HEK293 (cell line): Measurements from ENCODE around the gene DMC1.

Experiments used
- CTCF ChIA-PET: fragments of 350-600 bp; formaldehyde crosslinking; extraction: SDS; loops from one replicate; lab custom pipeline; 2021; ENCODE audit warnings: antibody characterized with exemption; lab: Yijun Ruan, JAX
- POLR2A ChIA-PET: fragments of 300-600 bp; formaldehyde crosslinking; extraction: SDS; loops from one replicate; lab custom pipeline; 2020; ENCODE audit warnings: antibody characterized with exemption, inconsistent platforms; lab: Yijun Ruan, JAX
- H3K27ac ChIP-seq: fragments of 200-500 bp; sonication (Bioruptor generic); 2 replicates; pipeline ENCODE4 v1.5.1; 2014; ENCODE audit warnings: low read depth, low read length, control low read depth, inconsistent platforms; ENCODE audit errors: extremely low read depth
- H3K36me3 ChIP-seq, 2 experiments: fragments of 200-500 bp in 1 of 2; sonication (Bioruptor generic) in 1 of 2; 1 replicate in 1 of 2; 2 replicates in 1 of 2; pipeline ENCODE4 v1.5.1; 2014 to 2017; ENCODE audit warnings: inconsistent platforms in 2 of 2, low read length in 2 of 2; ENCODE audit not compliant: control insufficient read depth in 2 of 2, insufficient read depth in 1 of 2
- H3K4me1 ChIP-seq: fragments of 200-500 bp; sonication (Bioruptor generic); 2 replicates; pipeline ENCODE4 v1.5.1; 2014; ENCODE audit warnings: mild to moderate bottlenecking, low read length, inconsistent platforms; ENCODE audit not compliant: control insufficient read depth, insufficient read depth
- H3K4me3 ChIP-seq: 2 replicates; pipeline ENCODE4 v1.5.1; 2011; ENCODE audit warnings: low read depth, mild to moderate bottlenecking, control low read depth, low read length, moderate library complexity
- H3K9me3 ChIP-seq: fragments of 200-500 bp; sonication (Bioruptor generic); 2 replicates; pipeline ENCODE4 v1.5.1; 2014; ENCODE audit warnings: low read depth, low read length, inconsistent platforms; ENCODE audit not compliant: control insufficient read depth, insufficient read depth
- HOXA7 ChIP-seq: sonication (generic); formaldehyde crosslinking; IDR thresholded peaks from 2 replicates; pipeline ENCODE4 v1.8.1; 2022; ENCODE audit warnings: missing genetic modification reagents, borderline replicate concordance
- HOXD13 ChIP-seq: sonication (generic); formaldehyde crosslinking; IDR thresholded peaks from 2 replicates; pipeline ENCODE4 v1.8.0; 2022; ENCODE audit warnings: missing genetic modification reagents, borderline replicate concordance
- KLF8 ChIP-seq: fragments of 450-650 bp; formaldehyde crosslinking; IDR thresholded peaks from 2 replicates; pipeline ENCODE4 v1.5.1; 2016; ENCODE audit warnings: missing biosample characterization, missing genetic modification characterization
- MEIS1 ChIP-seq: sonication (generic); formaldehyde crosslinking; IDR thresholded peaks from 2 replicates; pipeline ENCODE4 v1.8.1; 2022; ENCODE audit warnings: missing genetic modification reagents, mild to moderate bottlenecking, borderline replicate concordance
- PRDM10 ChIP-seq: fragments of 450-650 bp; formaldehyde crosslinking; IDR thresholded peaks from 2 replicates; pipeline ENCODE4 v1.5.1; 2016; ENCODE audit warnings: missing biosample characterization, missing genetic modification characterization
- PRDM6 ChIP-seq: fragments of 450-650 bp; formaldehyde crosslinking; IDR thresholded peaks from 2 replicates; pipeline ENCODE4 v1.5.1; 2017; ENCODE audit warnings: missing biosample characterization, missing genetic modification characterization
- SCRT1 ChIP-seq: fragments of 450-650 bp; formaldehyde crosslinking; IDR thresholded peaks from 2 replicates; pipeline ENCODE4 v1.5.1; 2016; ENCODE audit warnings: missing biosample characterization, missing genetic modification characterization, borderline replicate concordance
- SCRT2 ChIP-seq: fragments of 450-650 bp; formaldehyde crosslinking; IDR thresholded peaks from 2 replicates; pipeline ENCODE4 v1.5.1; 2016; ENCODE audit warnings: missing biosample characterization, missing genetic modification characterization
- TRIM28 ChIP-seq: IDR thresholded peaks from 2 replicates; pipeline ENCODE4 v1.6.1; 2011; ENCODE audit warnings: low read length, control low read depth, borderline replicate concordance
- ZFHX2 ChIP-seq: fragments of 450-650 bp; formaldehyde crosslinking; conservative IDR thresholded peaks from 2 replicates; pipeline ENCODE4 v1.5.1; 2016; ENCODE audit warnings: missing biosample characterization, missing genetic modification characterization
- ZIC2 ChIP-seq: fragments of 450-650 bp; formaldehyde crosslinking; IDR thresholded peaks from 2 replicates; pipeline ENCODE4 v1.5.1; 2016; ENCODE audit warnings: missing biosample characterization, missing genetic modification characterization
- ZNF10 ChIP-seq: fragments of 450-650 bp; formaldehyde crosslinking; IDR thresholded peaks from 2 replicates; pipeline ENCODE4 v1.5.1; 2017; ENCODE audit warnings: missing biosample characterization, missing genetic modification characterization
- ZNF121 ChIP-seq: fragments of 450-650 bp; formaldehyde crosslinking; IDR thresholded peaks from 2 replicates; pipeline ENCODE4 v1.5.1; 2016; ENCODE audit warnings: missing biosample characterization, missing genetic modification characterization
- ZNF23 ChIP-seq: fragments of 450-650 bp; formaldehyde crosslinking; IDR thresholded peaks from 2 replicates; pipeline ENCODE4 v1.5.1; 2016; ENCODE audit warnings: missing biosample characterization, missing genetic modification characterization, borderline replicate concordance
- ZNF335 ChIP-seq: fragments of 450-650 bp; formaldehyde crosslinking; conservative IDR thresholded peaks from 2 replicates; pipeline ENCODE4 v1.5.1; 2016; ENCODE audit warnings: missing biosample characterization, missing genetic modification characterization
- ZNF354C ChIP-seq: fragments of 450-650 bp; formaldehyde crosslinking; IDR thresholded peaks from 2 replicates; pipeline ENCODE4 v1.5.1; 2016; ENCODE audit warnings: missing biosample characterization, missing genetic modification characterization, low read depth, borderline replicate concordance
- ZNF37A ChIP-seq: fragments of 450-650 bp; IDR thresholded peaks from 2 replicates; pipeline ENCODE4 v1.5.1; 2018; ENCODE audit warnings: missing biosample characterization, missing genetic modification characterization
- ZNF449 ChIP-seq: fragments of 450-650 bp; formaldehyde crosslinking; IDR thresholded peaks from 2 replicates; pipeline ENCODE4 v1.5.1; 2017; ENCODE audit warnings: missing biosample characterization, mild to moderate bottlenecking, missing genetic modification characterization, moderate library complexity
- ZNF510 ChIP-seq: fragments of 450-650 bp; formaldehyde crosslinking; IDR thresholded peaks from 2 replicates; pipeline ENCODE4 v1.5.1; 2018; ENCODE audit warnings: mild to moderate bottlenecking, missing genetic modification characterization, missing biosample characterization; ENCODE audit not compliant: insufficient replicate concordance
- ZNF544 ChIP-seq: fragments of 450-650 bp; formaldehyde crosslinking; IDR thresholded peaks from 2 replicates; pipeline ENCODE4 v1.5.0; 2017; ENCODE audit warnings: missing biosample characterization, missing genetic modification characterization
- ZNF560 ChIP-seq: fragments of 450-650 bp; formaldehyde crosslinking; IDR thresholded peaks from 2 replicates; pipeline ENCODE4 v1.5.1; 2017; ENCODE audit warnings: missing biosample characterization, missing genetic modification characterization, borderline replicate concordance
- ZNF600 ChIP-seq: fragments of 450-650 bp; formaldehyde crosslinking; IDR thresholded peaks from 2 replicates; pipeline ENCODE4 v1.5.1; 2016; ENCODE audit warnings: missing biosample characterization, missing genetic modification characterization
- ZNF629 ChIP-seq: fragments of 450-650 bp; formaldehyde crosslinking; IDR thresholded peaks from 2 replicates; pipeline ENCODE4 v1.5.1; 2017; ENCODE audit warnings: missing biosample characterization, missing genetic modification characterization
- ZNF664 ChIP-seq: fragments of 450-650 bp; formaldehyde crosslinking; IDR thresholded peaks from 2 replicates; pipeline ENCODE4 v1.5.1; 2016; ENCODE audit warnings: missing biosample characterization, missing genetic modification characterization
- ZNF692 ChIP-seq: fragments of 450-650 bp; formaldehyde crosslinking; IDR thresholded peaks from 2 replicates; pipeline ENCODE4 v1.5.1; 2016; ENCODE audit warnings: missing biosample characterization, missing genetic modification characterization
- ZSCAN23 ChIP-seq: fragments of 450-650 bp; formaldehyde crosslinking; IDR thresholded peaks from 2 replicates; pipeline ENCODE4 v1.5.1; 2016; ENCODE audit warnings: missing biosample characterization, missing genetic modification characterization

The DMC1 gene

GRCh38 chr22:38487946-38488345 lies 82.0 kb downstream of the DMC1 start:
- TF ChIP-seq ZNF560: no peak
- TF ChIP-seq ZNF629: 0 out of 2 replicates have a peak, but pooled peaks have one; percentile 17
- TF ChIP-seq ZNF600 (tag by site-specific recombination): peak; percentile 16; the same call in 1 of the 2 replicates
- peak; percentile 76 for TF ChIP-seq SCRT1 (tag by site-specific recombination)
- no peak for TF ChIP-seq ZNF354C (tag by site-specific recombination)
- TF ChIP-seq KLF8 (tag by site-specific recombination): no peak
- TF ChIP-seq ZNF37A (tag by site-specific recombination): no peak
- no peak for TF ChIP-seq ZNF664 (tag by site-specific recombination)
- no peak for TF ChIP-seq ZNF449 (tag by site-specific recombination)
- no peak for TF ChIP-seq TRIM28
- TF ChIP-seq SCRT2 (tag by site-specific recombination): peak; percentile 90
- TF ChIP-seq, all 188 proteins: peak for 4
- ChIA-PET CTCF (no interaction called here), POLR2A (interaction anchor here (0.6 to 0.8 kb wide), 2 partner anchors 13 to 14 kb away, joined by 4 read pairs; no protein-coding TSS in a partner anchor)
- peaks cover 93 to 98% of the 10 kb centered on the region in 2 experiments for H3K36me3 ChIP-seq
- no peaks in the 10 kb centered on the region for H3K4me1 ChIP-seq
- H3K27ac ChIP-seq: no peak overlapping the region
- H3K9me3 ChIP-seq: no peaks in the 10 kb centered on the region
- no peak overlapping the region for H3K4me3 ChIP-seq

GRCh38 chr22:38485783-38486182 lies 84.2 kb downstream of the DMC1 start:
- CTCF ChIA-PET: interaction anchor here (0.5 to 1.3 kb wide), 4 partner anchors 11 to 434 kb away, joined by 3 to 6 read pairs (median 3); no protein-coding TSS in a partner anchor
- Histone ChIP-seq H3K36me3 (peaks cover 78 to 97% of the 10 kb centered on the region in 2 experiments), H3K4me3 (no peak overlapping the region), H3K4me1 (no peaks in the 10 kb centered on the region), H3K27ac (no peak overlapping the region; the same call in 1 of the 2 replicates), H3K9me3 (no peaks in the 10 kb centered on the region)
- POLR2A ChIA-PET: interaction anchor here (0.6 to 1.6 kb wide), 5 partner anchors 10 to 284 kb away, joined by 3 to 6 read pairs (median 3); partner anchors contain the start of gene MAFF
- TF ChIP-seq ZNF23: no peak
- no peak for TF ChIP-seq MEIS1 (CRISPR knock-in tag)
- TF ChIP-seq ZIC2: no peak
- no peak for TF ChIP-seq HOXA7 (CRISPR knock-in tag)
- no peak for TF ChIP-seq PRDM6 (tag by site-specific recombination)
- TF ChIP-seq ZNF510 (tag by site-specific recombination): no peak
- TF ChIP-seq ZNF121 (tag by site-specific recombination): no peak
- no peak for TF ChIP-seq ZNF692 (tag by site-specific recombination)
- TF ChIP-seq PRDM10 (tag by site-specific recombination): peak; percentile 98
- TF ChIP-seq ZNF335 (tag by site-specific recombination): no peak
- no peak for TF ChIP-seq ZNF10 (tag by site-specific recombination)
- TF ChIP-seq ZNF544 (tag by site-specific recombination): no peak
- no peak for TF ChIP-seq HOXD13 (CRISPR knock-in tag)
- TF ChIP-seq ZSCAN23 (tag by site-specific recombination): 0 out of 2 replicates have a peak, but pooled peaks have one; percentile 45
- peak; percentile 41; the same call in 1 of the 2 replicates for TF ChIP-seq ZFHX2 (tag by site-specific recombination)
